HS-5 (cell line): Measurements from ENCODE around the gene ZDHHC6.
"Not testable (repeated sequence)": the region's sequence is repeated elsewhere in the genome, so short reads cannot be mapped to it uniquely, and the experiment has no call there.

Experiments used
- DNase-seq: peaks from one replicate; pipeline ENCODE4 v3.0.0-alpha.2; 2012; ENCODE audit warnings: low read depth

The ZDHHC6 gene, protein sequence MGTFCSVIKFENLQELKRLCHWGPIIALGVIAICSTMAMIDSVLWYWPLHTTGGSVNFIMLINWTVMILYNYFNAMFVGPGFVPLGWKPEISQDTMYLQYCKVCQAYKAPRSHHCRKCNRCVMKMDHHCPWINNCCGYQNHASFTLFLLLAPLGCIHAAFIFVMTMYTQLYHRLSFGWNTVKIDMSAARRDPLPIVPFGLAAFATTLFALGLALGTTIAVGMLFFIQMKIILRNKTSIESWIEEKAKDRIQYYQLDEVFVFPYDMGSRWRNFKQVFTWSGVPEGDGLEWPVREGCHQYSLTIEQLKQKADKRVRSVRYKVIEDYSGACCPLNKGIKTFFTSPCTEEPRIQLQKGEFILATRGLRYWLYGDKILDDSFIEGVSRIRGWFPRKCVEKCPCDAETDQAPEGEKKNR

DNA sequence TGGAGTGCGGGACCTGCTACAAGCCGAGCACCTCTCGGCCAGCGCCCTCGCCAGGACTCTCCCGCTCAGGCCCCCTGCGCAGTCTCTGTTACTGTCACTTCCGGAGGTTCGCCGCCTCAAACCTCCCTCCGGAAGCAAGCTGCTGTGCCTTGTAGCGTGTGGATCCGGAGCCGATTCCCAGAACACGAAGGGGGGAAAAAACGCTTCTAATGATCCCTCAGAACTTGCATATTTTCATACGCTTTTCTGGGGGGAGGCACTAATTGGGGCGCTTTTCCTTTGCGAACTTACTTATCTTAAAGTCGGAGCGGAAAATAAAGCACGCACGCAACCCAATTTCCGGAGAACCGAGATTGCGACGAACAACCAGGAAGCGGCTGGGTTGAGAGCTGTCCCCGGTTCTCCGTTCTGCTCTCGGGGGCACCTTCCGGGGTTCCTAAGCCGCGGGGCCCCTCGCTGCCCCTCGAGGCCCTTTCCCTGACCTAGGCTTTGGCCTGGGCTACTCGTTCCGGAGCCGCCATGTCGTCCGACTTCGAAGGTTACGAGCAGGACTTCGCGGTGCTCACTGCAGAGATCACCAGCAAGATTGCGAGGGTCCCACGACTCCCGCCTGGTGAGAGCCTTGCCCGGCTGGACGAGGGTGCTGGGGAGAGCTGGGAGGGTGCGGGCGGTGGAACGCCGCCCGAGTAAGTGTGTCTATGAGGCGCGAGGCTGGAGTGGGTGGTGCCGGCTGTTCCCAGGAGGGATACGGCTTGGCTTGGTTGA lies at the start of gene ZDHHC6, which contains the start of gene VTI1A:
Gene ZDHHC6, minus strand, starts transcription at position 60 of the 765 bp plus-strand sequence. CDS start 1,478 bp downstream, outside the sequence.
Gene VTI1A, plus strand, starts transcription at position 361 of the 765 bp plus-strand sequence. Its CDS starts 159 bp downstream, at position 520.
- peak; percentile 69 for DNase-seq

DNA sequence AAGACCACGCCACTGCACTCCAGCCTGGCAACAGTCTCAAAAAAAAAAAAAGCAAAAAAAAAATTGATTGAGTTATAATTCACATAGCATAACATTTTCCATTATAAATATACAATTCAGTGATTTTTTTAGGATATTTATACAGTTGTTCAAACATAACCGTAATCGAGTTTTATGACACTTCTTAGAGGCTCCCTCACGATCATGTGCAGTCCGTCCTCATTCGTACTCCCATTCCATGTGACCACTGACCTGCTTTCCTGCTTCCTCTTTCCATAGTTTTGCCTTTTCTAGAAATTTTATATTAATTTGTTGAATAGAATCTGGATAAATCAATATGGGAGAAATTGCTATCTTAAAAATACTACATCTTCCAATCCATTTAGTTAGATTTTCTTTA lies 46.0 kb upstream of the ZDHHC6 start:
- DNase-seq, result no peak

DNA sequence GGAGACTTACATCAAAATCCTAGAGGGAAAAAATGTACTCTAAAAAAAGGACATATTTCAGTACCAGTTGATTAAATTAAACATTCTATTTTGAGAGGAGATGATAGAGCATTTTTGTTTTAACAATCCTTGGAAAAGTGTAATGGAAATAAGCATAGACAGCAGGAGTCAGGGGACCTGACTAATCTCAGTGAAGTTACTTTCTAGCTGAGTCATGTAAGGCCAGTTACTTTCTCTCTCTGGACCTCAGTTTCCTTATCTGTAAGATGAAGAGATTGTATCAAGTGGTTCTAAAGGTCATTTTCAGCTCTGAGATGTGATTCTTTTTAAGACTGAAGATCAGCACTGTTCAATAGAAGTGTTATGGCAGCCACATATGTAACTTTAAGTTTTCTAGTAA lies 44.4 kb upstream of the ZDHHC6 start:
- DNase-seq, result no peak

DNA sequence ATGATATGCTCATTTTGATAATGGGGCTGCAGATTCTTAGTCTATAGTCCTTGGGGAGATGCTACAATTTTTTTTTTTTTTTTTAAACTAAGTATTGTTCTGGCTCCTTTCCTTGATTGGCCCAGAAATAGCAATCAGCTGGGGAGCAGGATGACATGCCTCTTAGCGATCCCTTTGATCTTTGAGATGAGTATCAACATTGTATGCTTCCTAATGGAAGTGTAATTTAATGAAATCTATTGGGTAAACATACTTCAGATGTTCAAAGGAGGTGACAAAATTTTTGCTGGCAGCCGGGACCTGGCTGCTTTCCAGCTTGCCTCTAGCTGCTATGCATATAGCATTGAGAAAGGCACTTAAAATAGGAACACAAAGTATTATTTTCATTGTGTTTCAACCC lies 43.8 kb upstream of the ZDHHC6 start:
- no peak for DNase-seq

DNA sequence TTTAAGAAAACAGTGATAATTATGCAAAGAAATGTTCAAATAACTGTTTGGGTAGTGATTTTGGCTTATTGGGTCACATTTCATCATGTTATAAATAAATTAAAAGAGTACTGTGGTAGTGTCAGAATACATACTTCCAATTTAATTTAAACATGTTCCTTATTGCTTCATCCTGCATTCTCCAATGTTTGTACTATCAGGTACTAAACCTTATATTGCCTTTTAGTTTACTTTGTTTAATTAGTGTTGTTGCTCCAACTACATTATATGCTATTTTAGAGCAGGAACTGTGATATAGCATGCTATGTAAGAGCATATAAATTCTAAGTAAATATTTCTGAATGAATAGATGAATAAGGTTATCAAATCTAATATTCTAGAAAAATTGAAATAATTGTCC lies 41.2 kb upstream of the ZDHHC6 start:
- no peak for DNase-seq

DNA sequence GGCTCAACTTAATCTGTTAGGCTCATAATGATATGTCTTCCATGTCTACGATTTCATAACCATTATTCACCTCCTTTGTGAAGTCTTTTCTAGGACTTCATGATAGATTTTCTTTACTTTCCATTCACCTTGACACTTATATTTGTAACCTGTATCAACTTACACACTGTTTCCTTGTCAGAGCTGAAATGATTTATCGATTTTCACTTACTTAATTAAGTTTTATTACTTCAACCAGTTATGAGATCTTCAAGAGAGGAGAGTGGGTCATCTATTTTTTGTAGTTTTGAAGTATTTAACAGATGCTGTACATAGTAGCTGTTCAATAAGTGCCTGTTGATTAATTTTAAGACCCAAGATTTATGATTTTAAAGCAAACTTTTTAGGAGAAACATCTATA lies 37.7 kb upstream of the ZDHHC6 start:
- no peak for DNase-seq

DNA sequence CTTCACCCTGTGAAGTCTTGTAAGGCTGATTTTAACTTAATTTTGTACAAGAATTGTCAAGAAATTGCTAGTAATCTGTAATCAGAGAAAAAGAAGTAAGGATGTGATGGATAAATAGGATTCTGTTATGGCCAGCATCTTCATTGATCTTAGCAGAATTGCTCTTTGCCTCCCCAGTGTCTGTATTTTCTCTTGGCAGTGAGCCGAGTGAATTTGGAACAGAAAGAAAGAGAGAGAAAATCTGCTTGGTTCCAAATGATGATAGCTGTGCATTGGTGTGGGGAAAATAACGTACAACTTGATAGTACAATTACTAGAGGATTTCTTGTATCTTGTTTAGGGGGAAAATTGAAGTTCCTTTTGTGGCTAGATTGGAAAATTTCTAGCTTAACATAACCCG lies 34.9 kb upstream of the ZDHHC6 start:
- DNase-seq, result no peak

DNA sequence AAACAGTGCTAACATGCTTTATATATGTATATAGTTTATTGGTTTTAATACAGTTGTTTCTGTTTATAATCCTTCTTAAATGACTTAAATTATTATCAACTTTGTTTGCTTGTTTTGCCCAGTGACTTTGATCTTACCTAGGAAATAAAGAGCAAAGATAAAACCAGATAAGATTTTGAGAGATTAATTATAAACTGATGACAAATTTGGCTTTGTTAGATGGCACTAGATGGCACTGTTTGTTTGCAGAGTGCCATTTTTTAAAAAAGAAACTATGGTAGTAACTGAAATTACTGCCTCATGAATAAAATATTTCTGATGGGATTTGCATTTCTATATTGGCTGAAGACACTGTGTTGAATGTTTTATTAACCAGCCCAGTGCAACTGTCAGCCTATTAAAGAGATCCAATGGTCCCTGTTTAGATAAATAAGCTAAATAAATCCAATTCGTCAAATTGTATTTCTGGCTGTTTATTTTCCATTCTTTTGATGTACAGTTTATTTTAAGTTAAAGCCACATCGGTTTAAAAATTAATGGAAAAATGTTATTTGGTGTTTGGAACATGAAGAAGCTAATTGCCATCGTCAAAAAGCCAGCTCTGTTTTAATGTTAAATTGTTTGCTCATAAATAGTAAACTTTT lies 29.0 kb upstream of the ZDHHC6 start:
- DNase-seq, result no peak

DNA sequence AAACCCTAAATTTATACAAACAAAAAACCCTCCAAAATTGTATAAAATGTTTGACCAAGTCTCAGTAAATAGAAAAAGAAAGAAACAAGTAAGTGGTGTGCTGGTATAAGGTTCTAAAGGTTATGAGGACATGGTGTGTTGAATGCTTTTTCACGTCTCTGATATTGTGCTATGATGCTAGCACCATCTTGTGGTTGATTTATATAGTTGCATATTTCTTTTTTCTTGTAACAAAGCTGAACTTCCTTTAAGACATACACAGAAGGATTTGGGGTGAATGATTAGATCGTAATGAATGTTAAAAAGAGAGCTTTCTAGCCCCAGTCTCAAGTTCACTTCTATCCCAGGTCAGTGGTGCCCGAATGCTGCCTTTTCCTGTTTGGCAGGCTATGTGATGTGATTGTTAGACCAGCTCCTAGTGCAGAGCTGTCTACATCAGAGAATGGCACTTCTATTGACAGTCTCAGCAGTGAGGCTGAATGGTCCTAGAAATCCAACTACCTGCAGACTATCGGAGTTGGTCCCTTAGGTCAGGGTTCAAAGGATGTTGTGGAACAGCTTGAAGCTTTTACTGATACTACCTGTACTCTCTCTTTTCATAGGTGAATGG lies 25.3 kb upstream of the ZDHHC6 start:
- DNase-seq, result no peak

DNA sequence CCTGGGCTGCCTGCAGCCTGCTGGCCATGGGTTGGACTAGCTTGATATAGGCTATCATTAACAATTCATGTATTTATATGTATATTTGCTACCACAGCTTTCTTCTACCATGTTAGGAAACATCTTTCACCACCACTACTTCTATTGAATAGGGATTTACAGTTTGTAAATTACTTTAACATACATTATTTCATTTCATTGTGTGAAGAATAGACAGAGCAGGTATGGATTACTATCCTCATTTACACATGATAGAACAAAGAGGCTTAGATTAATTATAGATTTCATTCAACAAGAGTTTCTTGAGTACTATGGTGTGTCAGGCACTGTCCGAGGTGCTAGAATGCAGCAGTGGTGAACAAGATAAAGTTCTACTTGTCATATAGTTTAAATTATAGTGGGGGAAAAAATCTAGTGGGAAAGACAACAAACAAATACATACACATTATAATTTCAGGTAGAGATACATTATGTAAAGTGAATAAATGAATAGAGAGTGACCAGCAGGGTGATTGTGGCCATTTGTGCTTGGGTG lies 20.9 kb upstream of the ZDHHC6 start:
- no peak for DNase-seq

DNA sequence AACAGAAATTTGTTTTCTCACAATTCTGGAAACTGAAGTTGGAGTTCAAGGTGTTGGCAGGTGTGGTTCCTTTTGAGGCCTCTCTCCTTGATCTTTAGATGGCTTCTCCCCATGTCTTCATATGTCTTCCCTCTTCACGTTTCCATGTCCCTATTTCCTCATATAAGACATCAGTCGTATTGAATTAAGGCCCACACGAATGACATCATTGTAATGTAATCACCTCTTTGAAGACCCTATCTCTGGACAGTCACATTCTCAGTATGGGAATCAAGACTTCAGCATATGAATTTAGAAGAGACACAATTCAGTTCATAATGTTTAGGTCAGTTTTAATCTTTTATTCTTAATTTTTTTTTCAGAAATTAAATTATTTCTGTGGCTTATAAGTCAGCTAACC lies 20.1 kb upstream of the ZDHHC6 start:
- DNase-seq, result no peak

DNA sequence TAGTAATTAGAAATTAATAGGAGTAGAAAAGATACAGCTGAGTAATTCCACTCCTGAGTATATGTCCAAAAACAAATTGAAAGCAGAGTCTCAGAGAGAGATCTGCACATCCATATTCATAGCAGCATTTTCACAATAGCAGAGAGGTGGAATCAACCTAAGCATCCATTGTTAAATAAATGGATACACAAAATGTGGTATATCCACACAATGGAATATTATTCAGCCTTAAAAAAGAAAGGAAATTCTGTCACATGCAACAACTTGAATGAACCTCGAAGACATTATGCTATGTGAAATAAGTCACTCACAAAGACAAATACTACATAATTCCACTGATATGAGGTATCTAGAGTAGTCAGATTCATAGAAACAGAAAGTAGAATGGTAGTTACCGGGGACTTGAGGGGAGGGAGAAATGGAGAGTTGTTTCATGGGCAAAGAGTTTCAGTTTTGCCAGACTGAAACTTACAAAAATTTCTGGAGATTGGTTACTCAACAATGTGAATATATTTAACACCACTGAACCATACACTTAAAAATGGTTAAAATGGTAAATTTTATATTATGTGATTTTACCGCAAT lies 18.7 kb upstream of the ZDHHC6 start:
- DNase-seq, result no peak

DNA sequence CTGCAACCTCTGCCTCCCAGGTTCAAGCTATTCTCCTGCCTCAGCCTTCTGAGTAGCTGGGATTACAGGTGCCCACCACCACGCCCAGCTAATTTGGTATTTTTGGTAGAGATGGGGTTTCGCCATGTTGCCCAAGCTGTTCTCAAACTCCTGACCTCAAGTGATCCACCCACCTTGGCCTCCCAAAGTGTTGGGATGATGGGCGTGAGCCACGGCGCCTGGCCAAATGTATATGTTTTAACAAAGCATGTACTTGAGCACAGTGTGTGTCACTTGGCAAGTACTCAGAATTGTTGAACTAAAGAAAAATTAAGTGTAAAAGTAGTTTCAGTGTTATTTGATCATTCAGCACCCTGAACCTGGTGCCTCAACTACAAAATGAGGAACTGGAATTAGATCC lies 17.4 kb upstream of the ZDHHC6 start:
- not testable (repeated sequence) for DNase-seq

DNA sequence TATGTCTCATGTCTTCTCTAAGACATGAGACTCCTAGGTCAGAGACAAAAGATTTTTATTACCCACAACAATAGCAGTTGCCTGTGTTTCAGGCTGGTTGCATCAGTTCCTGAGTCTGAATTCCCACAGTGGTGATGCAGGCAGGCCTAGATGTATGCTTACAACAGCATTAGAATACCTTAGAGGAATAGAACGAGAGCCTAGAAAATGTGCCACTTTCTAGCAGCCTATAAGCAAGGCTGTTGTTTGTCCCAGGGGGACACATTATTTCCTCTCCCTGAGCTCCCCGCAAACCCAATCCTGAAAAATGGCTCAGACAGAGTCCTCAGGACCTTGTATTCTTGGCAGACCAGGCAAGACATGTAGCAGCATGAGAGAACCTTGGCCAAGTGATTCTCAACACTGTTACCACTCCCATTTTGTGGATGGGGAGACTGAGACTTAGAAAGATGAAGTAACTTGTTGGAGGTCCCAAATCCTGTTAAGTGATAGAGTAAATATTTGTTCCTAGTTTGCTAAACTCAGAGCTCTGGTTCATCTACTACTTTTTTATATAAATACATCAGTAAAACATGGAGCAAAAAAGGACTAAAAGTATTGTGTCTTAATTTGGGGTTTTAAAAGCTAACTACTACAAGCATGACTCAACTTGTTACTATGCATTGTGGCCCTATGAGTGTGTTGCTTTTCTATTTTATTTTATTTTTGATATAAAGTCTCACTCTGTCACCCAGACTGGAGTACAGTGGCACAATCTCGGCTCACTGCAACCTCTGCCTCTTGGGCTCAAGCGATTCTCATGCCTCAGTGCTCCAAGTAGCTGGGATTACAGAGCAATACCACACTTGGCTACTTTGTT lies 14.5 kb upstream of the ZDHHC6 start:
- DNase-seq, result peak; percentile 54

DNA sequence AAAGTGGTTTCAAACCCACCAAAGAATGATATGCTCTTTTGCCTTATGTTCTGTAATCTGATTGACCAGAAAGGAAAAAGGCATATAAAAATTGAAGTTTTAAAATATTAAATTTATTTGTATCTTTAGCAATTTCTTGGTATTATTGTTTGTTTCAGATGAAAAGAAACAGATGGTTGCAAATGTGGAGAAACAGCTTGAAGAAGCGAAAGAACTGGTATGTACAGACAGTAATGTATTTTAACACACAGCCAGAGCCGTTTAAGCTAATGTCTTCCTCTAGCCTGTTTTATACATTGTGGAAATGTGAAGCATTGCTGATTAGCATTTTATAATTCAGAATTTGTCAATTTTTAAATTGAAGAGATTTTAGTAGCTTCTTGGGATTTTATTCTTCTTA lies 13.7 kb upstream of the ZDHHC6 start:
- no peak for DNase-seq

DNA sequence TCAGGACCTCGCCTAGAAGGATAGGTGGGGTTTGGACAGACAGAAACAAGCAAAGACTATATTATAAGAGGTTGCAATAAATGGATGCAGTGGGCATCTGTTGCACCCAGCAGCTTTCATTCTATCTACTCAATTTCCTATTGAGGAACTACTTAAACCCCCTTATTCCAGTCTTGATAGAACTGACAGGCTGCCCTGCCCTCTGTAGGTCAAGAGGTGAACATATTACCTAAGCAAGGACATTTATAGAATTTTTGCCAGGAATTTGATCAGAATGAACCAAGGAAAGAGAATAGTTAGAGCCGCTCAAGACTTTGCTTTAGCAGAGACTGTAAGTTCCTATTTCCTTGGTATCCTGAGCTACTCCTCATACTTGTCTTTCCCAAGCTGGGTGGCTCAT lies 9.8 kb upstream of the ZDHHC6 start:
- DNase-seq, result no peak

DNA sequence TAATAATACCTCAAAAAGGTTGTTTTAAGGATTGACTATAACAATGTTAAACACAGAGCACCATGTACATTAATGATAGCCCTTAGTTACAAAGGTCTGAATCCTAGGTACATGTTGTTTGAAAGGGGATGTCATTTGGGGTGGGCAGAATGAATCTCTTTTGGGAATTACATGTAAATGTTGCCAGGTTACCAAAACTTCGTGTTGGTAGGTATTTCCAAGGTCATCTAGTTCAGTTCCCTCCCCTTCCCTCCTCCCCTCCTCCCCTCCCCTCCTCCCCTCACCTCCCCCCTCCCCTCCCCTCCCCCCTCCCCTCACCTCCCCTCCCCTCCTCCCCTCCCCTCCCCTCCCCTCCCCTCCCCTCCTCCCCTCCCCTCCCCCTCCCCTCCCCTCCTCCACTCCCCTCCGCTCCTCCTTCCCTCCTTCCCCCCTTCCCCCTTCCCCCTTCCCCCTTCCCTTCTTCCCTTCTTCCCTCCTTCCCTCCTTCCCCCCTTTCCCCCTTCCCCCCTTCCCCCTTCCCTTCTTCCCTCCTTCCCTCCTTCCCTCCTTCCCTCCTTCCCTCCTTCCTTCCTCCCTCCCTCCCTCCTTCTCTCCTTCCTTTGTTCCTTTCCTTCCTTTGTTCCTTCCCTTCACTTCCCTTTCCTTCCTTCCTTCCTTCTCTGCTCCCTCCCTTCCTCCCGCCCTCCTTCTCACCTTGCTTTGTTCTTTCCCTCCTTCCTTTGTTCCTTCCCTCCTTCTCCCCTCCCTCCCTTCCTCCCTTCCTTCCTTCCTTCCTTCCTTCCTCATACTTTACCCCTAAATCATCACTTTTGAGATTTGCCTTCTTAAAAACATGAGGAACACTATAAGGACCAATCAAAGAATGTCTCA lies 8.4 kb upstream of the ZDHHC6 start:
- DNase-seq, result no peak

DNA sequence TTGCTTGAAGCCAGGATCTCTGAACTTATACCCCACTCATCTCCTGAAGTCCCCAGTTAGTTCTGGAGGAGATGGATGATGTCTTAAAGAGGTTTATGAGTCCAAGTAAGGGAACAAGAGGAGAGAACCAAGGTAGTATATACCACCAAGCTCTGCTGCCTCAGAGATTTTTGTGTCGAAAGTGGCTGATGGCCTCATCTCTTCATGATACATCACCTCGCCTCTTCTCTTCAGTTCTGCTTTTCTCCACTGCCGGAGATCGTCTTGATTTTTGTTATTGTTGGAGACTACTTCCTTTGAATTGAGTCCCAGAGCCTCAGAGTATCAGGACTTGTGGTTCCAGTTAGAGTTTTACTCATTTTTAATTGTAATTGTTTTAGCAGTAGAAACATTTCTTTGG lies 2.2 kb upstream of the ZDHHC6 start:
- DNase-seq, result no peak

DNA sequence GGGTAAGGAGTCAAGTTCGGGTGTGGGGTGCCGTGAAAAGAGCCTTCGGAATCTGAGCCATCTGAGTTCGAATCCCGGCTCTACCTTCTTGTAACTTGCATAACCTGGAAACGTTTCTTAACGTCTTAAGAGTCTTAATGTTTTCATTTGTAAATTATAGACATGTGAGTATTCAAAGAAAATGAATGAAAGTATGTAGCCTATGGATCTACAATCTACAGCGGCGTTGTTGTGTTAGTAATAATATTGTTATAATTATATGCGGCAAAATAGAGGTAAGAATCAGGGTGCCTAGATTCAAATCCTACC lies 860 bp upstream of the ZDHHC6 start:
- no peak for DNase-seq
